ENCODE measurements around the gene LTB4R2. TPM values are rescaled to one million over a fixed set of nuclear protein-coding genes. Genes with fewer than 3 reads are reported as not detected.
A peak's percentile ranks its signal among the peaks of the same experiment; 100 is the strongest.

The LTB4R2 gene, protein sequence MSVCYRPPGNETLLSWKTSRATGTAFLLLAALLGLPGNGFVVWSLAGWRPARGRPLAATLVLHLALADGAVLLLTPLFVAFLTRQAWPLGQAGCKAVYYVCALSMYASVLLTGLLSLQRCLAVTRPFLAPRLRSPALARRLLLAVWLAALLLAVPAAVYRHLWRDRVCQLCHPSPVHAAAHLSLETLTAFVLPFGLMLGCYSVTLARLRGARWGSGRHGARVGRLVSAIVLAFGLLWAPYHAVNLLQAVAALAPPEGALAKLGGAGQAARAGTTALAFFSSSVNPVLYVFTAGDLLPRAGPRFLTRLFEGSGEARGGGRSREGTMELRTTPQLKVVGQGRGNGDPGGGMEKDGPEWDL
- polyA plus RNA-seq (2011; rRNA removed) (0.91 and 0.93 TPM in 2 replicates), polyA minus RNA-seq (2011; rRNA and poly(A)+ RNA removed) (1.9 and 2.6 TPM in 2 replicates)

- Histone ChIP-seq H3K4me3 (ENCODE audit: low read depth, low read length) (peak within 1 kb of the TSS; percentile 20; the same call in 1 of the 2 replicates), H3K27me3 (ENCODE audit: control insufficient read depth, insufficient read depth, low read length) (no peaks in the 10 kb centered on the region), H3K27ac (ENCODE audit: low read depth, low read length) (no peak within 1 kb of the TSS), H3K9me3 (ENCODE audit: control insufficient read depth, insufficient read depth, low read length) (no peaks in the 10 kb centered on the region)
- no peak for DNase-seq (ENCODE audit: low read depth, low spot score)
- ChIA-PET POLR2A (interaction anchor here (1.3 kb wide), 1 partner anchor 122 kb away, joined by 5 read pairs; no protein-coding TSS in a partner anchor), CTCF (interaction anchor here (1.8 to 6.3 kb wide), 10 partner anchors 9 to 258 kb away, joined by 4 to 87 read pairs (median 32); partner anchors contain the start of genes CARMIL3, DHRS1, NOP9 and TINF2)
- TF ChIP-seq, protein P1, sequence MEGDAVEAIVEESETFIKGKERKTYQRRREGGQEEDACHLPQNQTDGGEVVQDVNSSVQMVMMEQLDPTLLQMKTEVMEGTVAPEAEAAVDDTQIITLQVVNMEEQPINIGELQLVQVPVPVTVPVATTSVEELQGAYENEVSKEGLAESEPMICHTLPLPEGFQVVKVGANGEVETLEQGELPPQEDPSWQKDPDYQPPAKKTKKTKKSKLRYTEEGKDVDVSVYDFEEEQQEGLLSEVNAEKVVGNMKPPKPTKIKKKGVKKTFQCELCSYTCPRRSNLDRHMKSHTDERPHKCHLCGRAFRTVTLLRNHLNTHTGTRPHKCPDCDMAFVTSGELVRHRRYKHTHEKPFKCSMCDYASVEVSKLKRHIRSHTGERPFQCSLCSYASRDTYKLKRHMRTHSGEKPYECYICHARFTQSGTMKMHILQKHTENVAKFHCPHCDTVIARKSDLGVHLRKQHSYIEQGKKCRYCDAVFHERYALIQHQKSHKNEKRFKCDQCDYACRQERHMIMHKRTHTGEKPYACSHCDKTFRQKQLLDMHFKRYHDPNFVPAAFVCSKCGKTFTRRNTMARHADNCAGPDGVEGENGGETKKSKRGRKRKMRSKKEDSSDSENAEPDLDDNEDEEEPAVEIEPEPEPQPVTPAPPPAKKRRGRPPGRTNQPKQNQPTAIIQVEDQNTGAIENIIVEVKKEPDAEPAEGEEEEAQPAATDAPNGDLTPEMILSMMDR (IDR thresholded peaks at IDR 0.05; ENCODE audit: low read depth, low read length): no peak
Observed at GRCh38 chr14:24309538-24310264, at the start of gene LTB4R2. Gene LTB4R2 (plus strand): TSS chr14:24310140. CDS start chr14:24310665, 525 bp downstream.

DNA sequence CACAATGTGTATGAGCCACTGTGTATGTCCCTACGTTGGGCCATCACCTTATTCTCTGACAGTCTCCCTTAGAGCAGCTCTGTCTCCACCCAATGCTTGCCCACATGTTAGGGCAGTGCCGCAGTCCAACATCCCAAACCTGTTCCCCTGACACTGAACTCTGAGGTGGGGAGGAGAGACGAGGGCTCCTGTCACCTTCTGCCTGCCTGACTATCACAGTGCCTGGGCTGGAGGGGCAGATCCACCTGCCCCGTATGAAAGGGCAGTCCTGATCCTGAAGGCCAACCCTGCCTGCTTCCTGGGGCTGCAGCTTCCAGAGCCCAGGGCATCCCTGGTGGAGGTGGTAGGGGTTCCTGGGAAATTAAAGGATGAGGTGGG is 49.2 kb upstream of the LTB4R2 start:
- Histone ChIP-seq H3K9me3 (ENCODE audit: control insufficient read depth, insufficient read depth, low read length) (no peaks in the 10 kb centered on the region), H3K27ac (ENCODE audit: low read depth, low read length) (no peak overlapping the region), H3K27me3 (ENCODE audit: control insufficient read depth, insufficient read depth, low read length) (no peaks in the 10 kb centered on the region), H3K4me3 (ENCODE audit: low read depth, low read length) (no peak overlapping the region)
- no peak for DNase-seq (ENCODE audit: low read depth, low spot score)
- ChIA-PET POLR2A (no interaction called here), CTCF (interaction anchor here (1.1 kb wide), 1 partner anchor 47 kb away, joined by 3 read pairs; the partner anchor contains the start of gene CIDEB)
- TF ChIP-seq, protein P1 (IDR thresholded peaks at IDR 0.05; ENCODE audit: low read depth, low read length): no peak

GRCh38 chr14:24261256-24261968 is 48.5 kb upstream of the LTB4R2 start:
- no peak for DNase-seq (ENCODE audit: low read depth, low spot score)
- POLR2A ChIA-PET: interaction anchor here (1.3 kb wide), 1 partner anchor 10 kb away, joined by 4 read pairs; no protein-coding TSS in a partner anchor
- H3K27me3 ChIP-seq (ENCODE audit: control insufficient read depth, insufficient read depth, low read length): no peaks in the 10 kb centered on the region
- no peaks in the 10 kb centered on the region for H3K9me3 ChIP-seq (ENCODE audit: control insufficient read depth, insufficient read depth, low read length)
- TF ChIP-seq, protein P1 (IDR thresholded peaks at IDR 0.05; ENCODE audit: low read depth, low read length): no peak
- H3K27ac ChIP-seq (ENCODE audit: low read depth, low read length): no peak overlapping the region
- no peak overlapping the region for H3K4me3 ChIP-seq (ENCODE audit: low read depth, low read length)
- CTCF ChIA-PET: interaction anchor here (1.1 to 1.3 kb wide), 2 partner anchors 19 to 46 kb away, joined by 3 read pairs; partner anchors contain the start of genes CIDEB and TINF2

DNA sequence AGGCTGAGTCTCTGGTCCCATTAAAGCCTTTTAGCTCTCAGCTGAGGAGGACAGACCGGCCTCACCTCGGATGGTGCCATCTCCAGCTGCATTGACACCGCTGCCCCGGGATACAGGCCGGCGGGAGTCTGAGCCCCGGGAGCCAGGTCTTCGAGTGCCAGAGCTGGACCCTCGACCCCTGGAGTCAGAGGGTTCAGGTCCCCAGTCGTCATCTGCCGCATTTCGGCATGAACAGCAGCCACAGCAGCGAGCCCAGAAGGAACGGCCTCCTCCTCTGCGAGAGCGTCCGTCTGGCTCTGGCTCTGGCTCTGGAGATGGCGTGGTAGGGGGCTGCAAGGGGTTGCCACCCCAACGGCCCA is 48.0 kb upstream of the LTB4R2 start:
- Histone ChIP-seq H3K9me3 (ENCODE audit: control insufficient read depth, insufficient read depth, low read length) (no peaks in the 10 kb centered on the region), H3K27me3 (ENCODE audit: control insufficient read depth, insufficient read depth, low read length) (no peaks in the 10 kb centered on the region), H3K27ac (ENCODE audit: low read depth, low read length) (no peak overlapping the region), H3K4me3 (ENCODE audit: low read depth, low read length) (no peak overlapping the region)
- ChIA-PET CTCF (interaction anchor here (1.3 kb wide), 1 partner anchor 19 kb away, joined by 3 read pairs; the partner anchor contains the start of gene TINF2), POLR2A (interaction anchor here (1.3 kb wide), 1 partner anchor 9 kb away, joined by 4 read pairs; no protein-coding TSS in a partner anchor)
- no peak for DNase-seq (ENCODE audit: low read depth, low spot score)
- TF ChIP-seq, protein P1 (IDR thresholded peaks at IDR 0.05; ENCODE audit: low read depth, low read length): no peak
